ENCODE measurements around the gene RHOBTB1. TPM values are rescaled to one million over a fixed set of nuclear protein-coding genes. Genes with fewer than 3 reads are reported as not detected.

Gene RHOBTB1
- total RNA-seq, 2 experiments from 2014 or later: not detected

DNA sequence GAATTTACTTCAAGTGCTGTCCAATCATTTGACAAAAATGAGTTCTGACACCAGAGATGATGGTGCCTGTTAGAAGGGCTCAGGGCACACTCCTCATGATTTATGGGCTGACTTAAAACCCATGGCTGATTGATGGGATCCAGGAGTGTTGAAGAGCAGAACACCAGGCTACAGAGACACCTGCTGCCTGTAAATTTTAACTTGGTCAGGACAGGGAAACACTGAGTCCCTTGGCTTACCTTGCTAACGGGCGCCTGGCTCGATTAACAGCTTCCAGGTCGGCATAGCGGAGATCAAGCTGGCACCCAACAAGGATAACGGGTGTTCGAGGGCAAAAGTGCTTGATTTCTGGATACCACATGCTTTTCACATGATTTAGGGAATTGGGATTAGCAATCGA, 51.4 kb downstream of the RHOBTB1 start:
- DNase-seq: no peak
- TF ChIP-seq, protein P1, sequence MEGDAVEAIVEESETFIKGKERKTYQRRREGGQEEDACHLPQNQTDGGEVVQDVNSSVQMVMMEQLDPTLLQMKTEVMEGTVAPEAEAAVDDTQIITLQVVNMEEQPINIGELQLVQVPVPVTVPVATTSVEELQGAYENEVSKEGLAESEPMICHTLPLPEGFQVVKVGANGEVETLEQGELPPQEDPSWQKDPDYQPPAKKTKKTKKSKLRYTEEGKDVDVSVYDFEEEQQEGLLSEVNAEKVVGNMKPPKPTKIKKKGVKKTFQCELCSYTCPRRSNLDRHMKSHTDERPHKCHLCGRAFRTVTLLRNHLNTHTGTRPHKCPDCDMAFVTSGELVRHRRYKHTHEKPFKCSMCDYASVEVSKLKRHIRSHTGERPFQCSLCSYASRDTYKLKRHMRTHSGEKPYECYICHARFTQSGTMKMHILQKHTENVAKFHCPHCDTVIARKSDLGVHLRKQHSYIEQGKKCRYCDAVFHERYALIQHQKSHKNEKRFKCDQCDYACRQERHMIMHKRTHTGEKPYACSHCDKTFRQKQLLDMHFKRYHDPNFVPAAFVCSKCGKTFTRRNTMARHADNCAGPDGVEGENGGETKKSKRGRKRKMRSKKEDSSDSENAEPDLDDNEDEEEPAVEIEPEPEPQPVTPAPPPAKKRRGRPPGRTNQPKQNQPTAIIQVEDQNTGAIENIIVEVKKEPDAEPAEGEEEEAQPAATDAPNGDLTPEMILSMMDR (IDR thresholded peaks at IDR 0.05): no peak
- Histone ChIP-seq H3K36me3 (ENCODE audit: insufficient read depth, low read length) (no peaks in the 10 kb centered on the region), H3K27me3 (ENCODE audit: control insufficient read depth in 1 of 2, insufficient read depth in 2 of 2, low read length in 2 of 2) (no peaks in the 10 kb centered on the region), H3K4me3 (ENCODE audit: low read length) (no peak overlapping the region), H3K4me1 (ENCODE audit: insufficient read depth, low read length) (no peaks in the 10 kb centered on the region), H3K9me3 (ENCODE audit: control insufficient read depth in 1 of 2, insufficient read depth in 1 of 2, low read length in 2 of 2) (peaks cover 0 to 3% of the 10 kb centered on the region in 2 experiments), H3K27ac (ENCODE audit: low read depth in 1 of 2, low read length in 2 of 2) (no peak overlapping the region)
- Mint-ChIP-seq H3K27ac (no peak overlapping the region), H3K4me1 (ENCODE audit: low read depth) (no peaks in the 10 kb centered on the region), H3K27me3 (peaks cover 6% of the 10 kb centered on the region), H3K36me3 (ENCODE audit: low read depth) (no peaks in the 10 kb centered on the region), H3K9me3 (no peaks in the 10 kb centered on the region), H3K4me3 (no peak overlapping the region)
- ChIA-PET CTCF (no interaction called here), POLR2A (no interaction called here)
- no peak for ATAC-seq (ENCODE audit: poor library complexity)
- intact Hi-C loops (cut with DNase I, micrococcal nuclease): no loop called here

DNA sequence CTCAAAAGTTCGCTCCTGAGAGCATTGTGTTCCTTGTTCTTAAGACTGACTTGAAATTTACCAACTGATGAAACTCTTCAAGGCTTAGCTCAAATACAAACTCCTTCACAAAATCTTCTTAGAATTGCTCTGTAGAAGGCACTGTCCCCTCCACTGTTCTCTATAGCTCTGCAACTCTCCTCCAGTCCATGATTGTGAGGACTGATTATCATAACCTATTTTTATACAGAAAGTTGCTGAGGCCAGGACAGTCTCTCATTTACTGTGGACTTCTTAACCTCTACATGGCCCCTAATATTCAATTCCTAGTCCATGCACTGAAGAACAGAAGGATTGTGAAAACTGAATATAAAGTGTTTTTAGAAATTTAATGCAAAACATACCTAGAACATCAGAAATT, 53.2 kb downstream of the RHOBTB1 start:
- ATAC-seq (ENCODE audit: poor library complexity) (no peak), DNase-seq (no peak)
- ChIA-PET CTCF (no interaction called here), POLR2A (no interaction called here)
- peaks cover 0 to 3% of the 10 kb centered on the region in 2 experiments for H3K9me3 ChIP-seq (ENCODE audit: control insufficient read depth in 1 of 2, insufficient read depth in 1 of 2, low read length in 2 of 2)
- Mint-ChIP-seq H3K36me3 (ENCODE audit: low read depth) (no peaks in the 10 kb centered on the region), H3K27me3 (peaks cover 6% of the 10 kb centered on the region), H3K27ac (no peak overlapping the region), H3K9me3 (no peaks in the 10 kb centered on the region), H3K4me3 (no peak overlapping the region), H3K4me1 (ENCODE audit: low read depth) (no peaks in the 10 kb centered on the region)
- no peaks in the 10 kb centered on the region for H3K36me3 ChIP-seq (ENCODE audit: insufficient read depth, low read length)
- TF ChIP-seq, protein P1 (IDR thresholded peaks at IDR 0.05): no peak
- H3K4me1 ChIP-seq (ENCODE audit: insufficient read depth, low read length): no peaks in the 10 kb centered on the region
- no peaks in the 10 kb centered on the region for H3K27me3 ChIP-seq (ENCODE audit: control insufficient read depth in 1 of 2, insufficient read depth in 2 of 2, low read length in 2 of 2)
- H3K4me3 ChIP-seq (ENCODE audit: low read length): no peak overlapping the region
- H3K27ac ChIP-seq (ENCODE audit: low read depth in 1 of 2, low read length in 2 of 2): no peak overlapping the region
- intact Hi-C loops (cut with DNase I, micrococcal nuclease): no loop called here

DNA sequence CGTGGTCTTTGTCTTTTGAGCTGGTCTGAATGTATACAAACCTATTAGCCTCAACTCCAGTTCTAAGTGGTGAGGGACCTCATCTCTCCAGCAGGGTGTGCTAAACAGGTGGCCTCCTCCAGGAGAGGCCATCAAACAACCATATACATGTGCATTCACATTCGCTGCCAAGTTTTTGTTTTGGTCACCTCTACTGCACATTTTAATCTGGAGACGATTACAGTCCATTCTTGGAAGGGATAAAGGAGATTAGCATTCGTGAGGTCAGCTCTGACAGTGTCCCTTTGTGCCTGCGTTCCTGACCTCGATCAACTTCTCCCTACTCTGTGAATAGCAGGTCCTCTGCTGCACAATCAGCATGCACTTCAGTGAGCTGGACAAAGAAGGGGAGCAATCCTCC, 60.8 kb downstream of the RHOBTB1 start:
- H3K36me3 ChIP-seq (ENCODE audit: insufficient read depth, low read length): no peaks in the 10 kb centered on the region
- H3K4me1 ChIP-seq (ENCODE audit: insufficient read depth, low read length): no peaks in the 10 kb centered on the region
- intact Hi-C loops (cut with DNase I, micrococcal nuclease): no loop called here
- Mint-ChIP-seq H3K4me3 (no peak overlapping the region), H3K36me3 (ENCODE audit: low read depth) (no peaks in the 10 kb centered on the region), H3K27me3 (no peaks in the 10 kb centered on the region), H3K9me3 (no peaks in the 10 kb centered on the region), H3K27ac (no peak overlapping the region), H3K4me1 (ENCODE audit: low read depth) (no peaks in the 10 kb centered on the region)
- no peak for ATAC-seq (ENCODE audit: poor library complexity)
- H3K4me3 ChIP-seq (ENCODE audit: low read length): no peak overlapping the region
- POLR2A ChIA-PET: no interaction called here
- H3K27me3 ChIP-seq (ENCODE audit: control insufficient read depth in 1 of 2, insufficient read depth in 2 of 2, low read length in 2 of 2): no peaks in the 10 kb centered on the region
- TF ChIP-seq, protein P1 (IDR thresholded peaks at IDR 0.05): no peak
- CTCF ChIA-PET: no interaction called here
- H3K9me3 ChIP-seq (ENCODE audit: control insufficient read depth in 1 of 2, insufficient read depth in 1 of 2, low read length in 2 of 2): peaks cover 0 to 3% of the 10 kb centered on the region in 2 experiments
- DNase-seq: peak in 1 of 14 experiments; percentile 1
- no peak overlapping the region for H3K27ac ChIP-seq (ENCODE audit: low read depth in 1 of 2, low read length in 2 of 2)

Data from CD4-positive, alpha-beta T cell (primary cell).